NCI-H2196 (cell line): ENCODE results near the gene CRACR2B.

Source experiments
- DNase-seq: peaks from one replicate; lab custom pipeline; 2025; ENCODE audit not compliant: unreplicated experiment; lab: John Stamatoyannopoulos, UW

Gene CRACR2B

DNA sequence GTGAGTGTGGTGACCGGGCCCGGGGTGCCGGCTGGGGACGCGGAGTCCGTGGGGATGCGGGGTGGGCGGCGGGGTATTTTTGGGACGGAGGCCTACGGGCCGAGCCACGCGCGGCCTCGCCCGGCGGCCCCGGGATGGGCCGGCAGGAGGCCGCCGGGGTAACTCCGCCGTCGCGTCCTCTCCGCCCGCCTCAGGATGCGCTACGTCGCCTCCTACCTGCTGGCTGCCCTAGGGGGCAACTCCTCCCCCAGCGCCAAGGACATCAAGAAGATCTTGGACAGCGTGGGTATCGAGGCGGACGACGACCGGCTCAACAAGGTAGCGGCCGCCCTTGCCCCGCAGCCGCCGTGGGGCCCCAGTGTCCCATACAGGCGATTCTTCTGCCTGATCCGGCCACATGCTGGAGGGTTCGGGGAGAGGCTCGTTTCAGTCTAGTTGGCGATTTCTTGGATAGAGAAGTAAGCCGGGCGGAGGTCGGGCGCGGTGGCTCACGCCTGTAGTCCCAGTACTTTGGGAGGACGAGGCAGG lies 17.6 kb upstream of the CRACR2B start:
- no peak for DNase-seq

DNA sequence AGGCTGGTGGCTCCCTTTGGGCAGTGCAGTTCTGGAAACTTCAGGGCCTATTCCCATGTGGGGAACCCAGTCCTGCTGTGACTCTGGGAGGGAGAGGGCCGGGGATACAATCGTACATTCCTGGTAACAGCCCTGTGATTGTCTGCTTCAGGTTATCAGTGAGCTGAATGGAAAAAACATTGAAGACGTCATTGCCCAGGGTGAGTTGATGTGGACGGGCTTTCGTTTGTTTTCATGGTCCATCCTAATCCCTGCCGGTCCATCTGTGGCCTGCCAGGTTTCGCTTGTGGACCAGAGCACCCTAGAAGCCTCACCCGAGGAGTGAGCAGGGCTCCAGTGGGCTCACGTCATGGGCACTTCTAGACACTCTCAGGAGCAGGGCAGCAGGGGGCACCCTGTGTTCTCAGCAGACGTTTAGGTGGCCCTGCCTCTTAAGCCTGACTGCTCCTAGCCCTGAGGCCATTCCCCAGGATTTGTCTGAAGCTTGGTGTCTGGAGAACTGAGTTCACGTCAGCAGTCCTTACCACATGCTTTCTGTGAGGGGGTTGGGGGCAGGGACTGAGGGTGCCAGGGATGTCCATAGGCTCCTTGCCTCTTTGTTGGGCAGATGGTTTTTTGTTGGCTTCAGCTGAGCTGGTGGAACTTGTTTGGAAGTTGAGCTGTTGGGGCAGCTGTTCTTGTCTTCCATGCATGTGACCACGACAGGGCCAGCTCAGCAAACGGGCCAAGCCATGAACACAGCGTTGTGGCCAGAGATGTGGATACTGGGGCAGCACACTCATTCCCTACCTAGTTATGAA lies 16.1 kb upstream of the CRACR2B start:
- DNase-seq, result no peak

GRCh38 chr11:812390-812789 lies 15.3 kb upstream of the CRACR2B start:
- DNase-seq, result no peak

- DNase-seq, result no peak
Measured at GRCh38 chr11:813072-813455, 14.7 kb upstream of the CRACR2B start.

DNA sequence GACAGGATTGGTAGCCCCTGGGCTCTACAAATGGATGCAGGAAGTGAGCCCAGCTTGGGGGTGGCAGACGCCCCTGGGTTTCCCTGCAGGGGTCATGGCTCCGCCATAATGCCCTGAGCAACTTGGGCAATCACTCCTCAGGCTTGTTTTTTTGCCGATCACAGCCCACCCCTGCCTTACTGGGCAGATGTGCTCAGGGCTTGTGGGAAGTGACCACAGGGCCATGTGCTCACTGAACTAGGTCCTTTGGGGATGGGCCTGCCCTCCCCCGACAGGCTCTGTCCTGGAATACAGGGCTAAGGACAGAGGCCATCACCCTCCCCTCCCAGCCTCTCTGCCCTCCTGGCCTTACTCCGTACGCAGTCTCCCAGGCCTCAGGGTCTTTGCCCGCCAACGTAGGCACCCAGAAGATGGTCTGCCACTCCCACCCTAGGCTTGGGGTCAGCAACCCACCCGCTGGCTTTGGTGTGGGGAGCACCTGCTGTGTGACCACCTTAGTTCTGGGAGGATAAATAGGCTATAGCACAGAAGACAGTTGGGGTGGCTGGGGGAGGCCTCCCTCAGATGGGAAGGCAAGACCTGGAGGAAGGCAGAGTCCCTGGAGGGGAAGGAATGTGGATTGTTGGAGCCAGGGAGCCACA lies 14.1 kb upstream of the CRACR2B start:
- no peak for DNase-seq

DNA sequence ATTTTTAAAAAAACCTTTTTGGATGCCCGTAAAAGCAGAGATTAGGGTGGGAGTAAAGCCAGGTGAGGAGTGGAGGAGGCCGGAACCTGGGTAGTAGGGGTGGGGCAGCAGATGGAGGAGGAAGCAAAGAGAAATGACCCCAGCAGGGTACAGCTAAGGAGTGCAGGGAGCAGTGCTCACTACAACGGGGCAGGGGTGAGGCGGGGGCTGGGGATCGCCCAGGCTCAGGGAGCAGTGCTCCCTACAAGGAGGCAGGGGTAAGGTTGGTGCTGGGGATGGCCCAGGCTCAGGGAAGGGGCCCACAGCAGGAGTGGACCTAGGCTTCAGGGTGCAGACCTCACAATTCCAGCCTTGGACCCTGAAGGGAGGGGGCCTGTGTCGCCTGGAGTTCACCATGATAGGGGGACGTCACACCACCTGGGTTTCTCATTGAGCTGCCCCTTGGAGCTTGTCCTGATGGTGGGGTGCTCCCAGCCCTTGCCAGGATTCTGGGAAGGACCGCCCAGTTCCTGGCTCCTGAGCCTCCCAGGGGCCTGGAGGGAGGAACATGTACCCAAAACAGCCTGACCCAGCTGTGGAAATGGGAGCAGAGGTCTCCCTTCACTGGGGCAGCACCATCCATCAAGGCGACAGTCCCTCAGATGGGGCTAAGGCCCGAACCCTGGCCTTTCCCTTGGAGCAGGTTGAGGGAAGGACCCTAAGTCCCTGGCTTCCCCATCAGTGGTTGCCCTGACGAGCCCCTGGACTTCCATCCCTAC lies 11.9 kb upstream of the CRACR2B start:
- DNase-seq, result no peak

DNA sequence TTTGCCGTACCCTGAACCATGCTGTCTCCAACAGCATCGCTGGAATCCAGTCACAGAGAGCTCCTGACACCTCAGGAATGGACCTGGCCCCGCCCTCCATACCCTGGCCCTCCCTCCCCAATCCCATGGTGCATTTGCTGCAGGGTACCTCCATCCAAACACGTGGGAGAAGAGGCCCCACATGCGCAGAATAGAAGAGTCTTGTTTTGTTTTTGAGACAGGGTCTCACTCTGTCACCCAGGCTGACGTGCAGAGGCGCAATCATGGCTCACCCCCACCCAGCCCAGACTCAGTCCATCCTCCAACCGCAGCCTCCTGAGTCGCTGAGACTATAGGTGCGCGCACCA lies 11.3 kb upstream of the CRACR2B start:
- no peak for DNase-seq

- no peak for DNase-seq
Measured at GRCh38 chr11:818396-819128, 9.2 kb upstream of the CRACR2B start, which contains the start of gene PNPLA2. Gene PNPLA2, plus strand, starts transcription at chr11:818914. Its CDS starts 805 bp downstream, at chr11:819719.

- peak; percentile 91 for DNase-seq
Measured at GRCh38 chr11:819129-819931, 8.4 kb upstream of the CRACR2B start.

DNA sequence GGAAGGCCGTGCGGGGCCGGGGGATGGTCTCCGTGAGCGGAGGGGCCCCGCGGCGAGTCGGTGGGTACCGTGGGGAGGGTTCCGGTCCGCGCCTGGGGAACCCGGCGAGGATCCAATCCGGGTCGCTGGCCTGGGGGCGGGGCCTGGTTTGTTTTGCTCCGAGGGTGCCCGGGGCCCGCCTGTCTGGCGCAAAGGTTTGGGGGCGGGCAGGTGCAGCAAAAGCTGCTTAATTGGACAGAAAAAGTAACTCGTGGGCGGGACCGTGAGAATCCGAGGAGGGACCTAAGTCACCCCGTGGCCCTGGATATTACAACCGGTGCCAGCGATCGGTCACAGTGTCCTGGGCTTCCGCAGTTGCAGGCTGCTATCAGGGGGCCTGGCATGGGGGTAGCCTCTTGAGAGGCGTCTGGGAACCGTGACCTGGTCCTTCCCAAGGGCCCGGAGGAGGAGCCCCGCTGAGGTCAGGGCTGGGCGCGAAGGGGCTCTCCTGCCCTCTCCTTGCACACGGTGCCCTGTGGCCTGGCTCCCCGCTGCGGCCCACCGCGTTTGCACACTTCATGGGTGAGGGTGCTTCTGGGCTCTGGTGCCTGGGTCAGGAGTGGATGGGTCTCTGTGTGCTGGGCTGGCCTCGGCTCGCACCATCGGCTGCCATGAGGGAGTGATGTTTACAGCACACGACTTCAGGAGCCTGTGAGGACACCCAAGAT lies 7.6 kb upstream of the CRACR2B start:
- DNase-seq, result peak; percentile 95

DNA sequence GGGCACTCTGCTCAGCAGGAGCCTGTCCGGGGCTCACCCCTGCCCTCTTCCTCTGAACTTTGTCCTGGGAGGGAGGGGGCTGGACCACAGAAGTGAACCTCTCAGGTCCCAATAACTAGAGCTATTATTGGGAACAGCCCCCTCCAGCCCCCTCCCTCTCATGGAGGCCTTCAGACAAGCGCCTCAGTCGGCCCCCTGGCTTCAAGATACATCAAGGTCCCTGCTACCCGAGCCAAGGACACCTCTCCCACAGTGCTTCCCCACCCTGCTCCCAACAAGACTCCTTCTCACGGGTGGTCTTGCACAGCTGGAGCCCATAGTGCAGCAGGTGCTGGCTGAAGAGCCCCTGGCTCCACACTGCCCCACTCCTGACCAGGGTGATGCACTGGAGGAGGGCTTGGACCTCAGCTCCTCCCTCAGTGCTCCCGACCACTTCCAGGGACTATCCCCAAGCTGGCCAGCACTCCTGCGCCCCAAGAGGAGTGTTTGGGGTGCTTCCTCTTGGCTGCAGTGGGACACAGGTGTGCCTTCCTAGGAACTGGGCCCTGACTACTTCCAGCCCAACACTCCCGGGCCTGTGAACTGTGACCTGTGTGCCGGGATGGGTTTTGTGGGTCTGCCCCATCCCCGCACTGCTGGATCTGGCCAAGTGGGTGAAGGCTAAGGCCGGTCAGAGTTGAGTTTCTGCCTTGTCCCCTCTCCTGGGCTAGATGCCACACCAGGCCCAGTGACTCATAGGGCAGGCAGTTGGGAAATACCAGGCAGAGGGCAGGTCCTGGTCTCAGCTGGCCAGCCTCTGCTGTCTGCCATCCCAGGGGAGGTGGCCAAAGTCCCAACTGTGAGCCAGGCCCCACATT lies 6.8 kb upstream of the CRACR2B start:
- peak; percentile 28 for DNase-seq

DNA sequence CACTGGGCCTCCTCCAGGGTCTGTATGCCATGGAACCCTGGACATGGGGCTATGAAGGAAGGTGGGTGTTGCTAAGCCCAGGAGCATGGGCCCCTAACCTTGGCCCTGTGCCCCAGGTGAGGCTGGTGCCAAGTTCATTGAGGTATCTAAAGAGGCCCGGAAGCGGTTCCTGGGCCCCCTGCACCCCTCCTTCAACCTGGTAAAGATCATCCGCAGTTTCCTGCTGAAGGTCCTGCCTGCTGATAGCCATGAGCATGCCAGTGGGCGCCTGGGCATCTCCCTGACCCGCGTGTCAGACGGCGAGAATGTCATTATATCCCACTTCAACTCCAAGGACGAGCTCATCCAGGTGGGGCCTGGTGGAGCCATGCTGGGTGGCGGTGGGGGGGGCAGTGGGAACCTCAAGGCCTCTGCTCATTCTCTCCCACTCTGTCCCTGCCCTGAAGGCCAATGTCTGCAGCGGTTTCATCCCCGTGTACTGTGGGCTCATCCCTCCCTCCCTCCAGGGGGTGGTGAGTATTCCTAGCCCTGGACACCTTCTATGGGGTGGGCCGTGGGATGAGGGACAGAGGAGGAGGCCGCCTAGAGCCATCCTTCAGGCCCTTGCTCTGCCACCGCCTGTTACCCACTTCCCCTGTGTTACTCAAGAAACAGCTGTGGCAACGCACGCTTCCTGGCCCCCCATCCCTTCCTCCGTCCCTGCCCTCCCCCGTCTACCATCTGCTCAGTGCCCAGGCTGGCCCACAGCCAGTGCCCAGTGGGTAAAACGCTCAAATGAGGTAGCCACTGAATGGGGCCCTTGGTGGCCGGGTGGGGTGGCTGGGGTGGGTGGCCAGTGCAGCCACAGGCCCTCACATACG lies 6.0 kb upstream of the CRACR2B start:
- DNase-seq, result no peak

GRCh38 chr11:823441-824291 lies 4.1 kb upstream of the CRACR2B start:
- no peak for DNase-seq

- peak; percentile 80 for DNase-seq
Measured at GRCh38 chr11:824292-824880, 3.3 kb upstream of the CRACR2B start.

DNA sequence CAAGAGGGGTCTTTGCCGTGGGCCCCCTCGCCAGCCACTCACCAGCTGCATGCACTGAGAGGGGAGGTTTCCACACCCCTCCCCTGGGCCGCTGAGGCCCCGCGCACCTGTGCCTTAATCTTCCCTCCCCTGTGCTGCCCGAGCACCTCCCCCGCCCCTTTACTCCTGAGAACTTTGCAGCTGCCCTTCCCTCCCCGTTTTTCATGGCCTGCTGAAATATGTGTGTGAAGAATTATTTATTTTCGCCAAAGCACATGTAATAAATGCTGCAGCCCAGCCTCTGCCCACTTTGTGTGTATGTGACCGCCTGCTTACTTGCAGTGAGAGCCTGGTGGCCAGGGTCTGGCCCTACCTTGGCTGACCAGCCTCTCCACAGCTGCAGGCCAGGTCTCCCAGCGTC lies 2.8 kb upstream of the CRACR2B start:
- DNase-seq, result peak; percentile 36
